ENCODE measurements around the gene CAPN1. TPM values are rescaled to one million over a fixed set of nuclear protein-coding genes. Genes with fewer than 3 reads are reported as not detected.

Gene CAPN1
- total RNA-seq, 2 experiments from 2014 or later: 89.9 to 111 TPM

GRCh38 chr11:65165410-65166317 is 16.1 kb upstream of the CAPN1 start:
- CTCF ChIA-PET (ENCODE audit: unreplicated experiment): no interaction called here
- DNase-seq (ENCODE audit: low spot score): no peak
- TF ChIP-seq CTCF (conservative IDR thresholded peaks at IDR 0.05; ENCODE audit: low read length) (no peak), EZH2phosphoT487 (IDR thresholded peaks at IDR 0.05; ENCODE audit: borderline replicate concordance, low read depth, low read length) (no peak)
- Histone ChIP-seq H3K36me3 (ENCODE audit: insufficient read depth, low read length) (no peaks in the 10 kb centered on the region), H3K27ac (ENCODE audit: low read depth, low read length, poor library complexity, severe bottlenecking) (no peak overlapping the region), H2AFZ (ENCODE audit: low read length) (no peak overlapping the region), H3K4me3 (ENCODE audit: low read depth, low read length, poor library complexity, severe bottlenecking) (no peak overlapping the region), H3K9me3 (ENCODE audit: low read length) (no peaks in the 10 kb centered on the region), H3K79me2 (ENCODE audit: insufficient read depth, low read depth, low read length) (no peaks in the 10 kb centered on the region), H4K20me1 (ENCODE audit: insufficient read depth, low read length) (no peaks in the 10 kb centered on the region), H3K4me2 (ENCODE audit: low read length) (no peak overlapping the region), H3K4me1 (ENCODE audit: insufficient read depth, low read length, poor library complexity, severe bottlenecking) (peaks cover 35% of the 10 kb centered on the region), H3K9me2 (ENCODE audit: insufficient read depth, low read length) (no peaks in the 10 kb centered on the region)
- intact Hi-C loops (cut with micrococcal nuclease; ENCODE audit: unreplicated experiment): loop anchor here (5.0 kb wide), 1 partner anchor 33 kb away; the partner anchor contains the start of gene SYVN1
- POLR2A ChIA-PET: interaction anchor here (0.6 to 0.7 kb wide), 3 partner anchors 10 to 43 kb away, joined by 3 to 4 read pairs (median 3); partner anchors contain the start of genes FAU and MRPL49
- BruUV-seq (replicated peaks): no TSS peak

- intact Hi-C loops (cut with micrococcal nuclease; ENCODE audit: unreplicated experiment): loop anchor here (5.0 kb wide), 1 partner anchor 35 kb away; the partner anchor contains the start of gene SYVN1
- H3K4me2 ChIP-seq (ENCODE audit: low read length): peak overlapping the region; percentile 1; the same call in 1 of the 2 replicates
- POLR2A ChIA-PET: interaction anchor here (0.7 kb wide), 1 partner anchor 10 kb away, joined by 3 read pairs; no protein-coding TSS in a partner anchor
- no peak overlapping the region for H3K4me3 ChIP-seq (ENCODE audit: low read depth, low read length, poor library complexity, severe bottlenecking)
- H3K79me2 ChIP-seq (ENCODE audit: insufficient read depth, low read depth, low read length): no peaks in the 10 kb centered on the region
- H4K20me1 ChIP-seq (ENCODE audit: insufficient read depth, low read length): no peaks in the 10 kb centered on the region
- peak overlapping the region; percentile 14 for H3K27ac ChIP-seq (ENCODE audit: low read depth, low read length, poor library complexity, severe bottlenecking)
- CTCF ChIA-PET (ENCODE audit: unreplicated experiment): no interaction called here
- TF ChIP-seq CTCF (conservative IDR thresholded peaks at IDR 0.05; ENCODE audit: low read length) (no peak), EZH2phosphoT487 (IDR thresholded peaks at IDR 0.05; ENCODE audit: borderline replicate concordance, low read depth, low read length) (no peak)
- H3K4me1 ChIP-seq (ENCODE audit: insufficient read depth, low read length, poor library complexity, severe bottlenecking): peaks cover 32% of the 10 kb centered on the region
- no peak for DNase-seq (ENCODE audit: low spot score)
- peak overlapping the region; percentile 31; the same call in 1 of the 2 replicates for H2AFZ ChIP-seq (ENCODE audit: low read length)
- H3K9me2 ChIP-seq (ENCODE audit: insufficient read depth, low read length): no peaks in the 10 kb centered on the region
- no peaks in the 10 kb centered on the region for H3K36me3 ChIP-seq (ENCODE audit: insufficient read depth, low read length)
- H3K9me3 ChIP-seq (ENCODE audit: low read length): no peaks in the 10 kb centered on the region
- BruUV-seq (replicated peaks): no TSS peak
These were observed 14.8 kb upstream of the CAPN1 start for GRCh38 chr11:65166893-65167292.
